Neural cell (in vitro differentiated cells): ENCODE results near the gene ERBB2.

Experiments used
- CTCF ChIP-seq: fragments of 450-650 bp; IDR thresholded peaks from 2 replicates; pipeline ENCODE4 v1.5.1; 2014; ENCODE audit warnings: antibody characterized with exemption, mild to moderate bottlenecking, moderate library complexity; ENCODE audit not compliant: poor library complexity, severe bottlenecking
- EP300 ChIP-seq: fragments of 450-650 bp; conservative IDR thresholded peaks from 2 replicates; pipeline ENCODE4 v1.6.1; 2014; ENCODE audit warnings: antibody characterized with exemption, mild to moderate bottlenecking, moderate library complexity; ENCODE audit not compliant: poor library complexity, severe bottlenecking
- EZH2 ChIP-seq: fragments of 200-600, 300-800 bp; shearing (Covaris generic), sonication (generic); IDR thresholded peaks from 2 replicates; pipeline ENCODE4 v1.6.1; 2014; ENCODE audit warnings: antibody characterized with exemption, low read length, borderline replicate concordance, mild to moderate bottlenecking; ENCODE audit not compliant: insufficient read depth, poor library complexity, severe bottlenecking
- POLR2AphosphoS5 ChIP-seq: IDR thresholded peaks from 2 replicates; pipeline ENCODE4 v1.6.1; 2012
- RAD21 ChIP-seq: fragments of 450-650 bp; conservative IDR thresholded peaks from 2 replicates; pipeline ENCODE4 v1.6.1; 2014; ENCODE audit warnings: antibody characterized with exemption, mild to moderate bottlenecking, moderate library complexity
- REST ChIP-seq: IDR thresholded peaks from 2 replicates; pipeline ENCODE4 v1.6.1; 2012; ENCODE audit warnings: borderline replicate concordance

GRCh38 chr17:39694593-39694992 lies 5.3 kb upstream of the ERBB2 start:
- TF ChIP-seq CTCF = no peak
- no peak for TF ChIP-seq POLR2AphosphoS5
- TF ChIP-seq EP300 = no peak
- no peak for TF ChIP-seq EZH2
- no peak for TF ChIP-seq RAD21
- no peak for TF ChIP-seq REST
